Endothelial cell (in vitro differentiated cells): ENCODE data around the gene CIDEC. TPM values are rescaled to one million over a fixed set of nuclear protein-coding genes. Genes with fewer than 3 reads are reported as not detected.
A peak's percentile ranks its signal among the peaks of the same experiment; 100 is the strongest.

Experiments used
- DNase-seq: peaks from one replicate; pipeline ENCODE4 v3.0.0; 2021; ENCODE audit warnings: low spot score
- H3K27ac Mint-ChIP-seq: one replicate; pipeline ENCODE4 v1.8.0; 2021; ENCODE audit warnings: mixed read lengths, inconsistent platforms; ENCODE audit not compliant: unreplicated experiment
- H3K27me3 Mint-ChIP-seq: one replicate; pipeline ENCODE4 v1.8.0; 2021; ENCODE audit warnings: mild to moderate bottlenecking, moderate library complexity, mixed read lengths, inconsistent platforms; ENCODE audit not compliant: unreplicated experiment
- H3K36me3 Mint-ChIP-seq: one replicate; pipeline ENCODE4 v1.8.0; 2021; ENCODE audit warnings: mild to moderate bottlenecking, low read depth, mixed read lengths, inconsistent platforms; ENCODE audit not compliant: unreplicated experiment
- H3K4me1 Mint-ChIP-seq: one replicate; pipeline ENCODE4 v1.8.0; 2021; ENCODE audit warnings: mild to moderate bottlenecking, mixed read lengths, inconsistent platforms; ENCODE audit not compliant: unreplicated experiment
- H3K4me3 Mint-ChIP-seq: one replicate; pipeline ENCODE4 v1.8.0; 2021; ENCODE audit warnings: mild to moderate bottlenecking, mixed read lengths, inconsistent platforms; ENCODE audit not compliant: unreplicated experiment
- H3K9me3 Mint-ChIP-seq: one replicate; pipeline ENCODE4 v1.8.0; 2021; ENCODE audit warnings: mixed read lengths, inconsistent platforms; ENCODE audit not compliant: unreplicated experiment
- long read RNA-seq: library from polyadenylated mRNA; unstranded; transcript quantifications from one replicate; pipeline ENCODE4 v2.0.0, GENCODE V29; 2020; ENCODE audit not compliant: unreplicated experiment
- total RNA-seq: library from RNA; stranded (reverse); fragmentation: NEBNext Ultra II Directional; extraction: Animal tissue kit (Norgen Biotek cat#: 25700); gene quantifications from one replicate; pipeline ENCODE4 v1.2.1, GENCODE V29; 2021; ENCODE audit not compliant: unreplicated experiment
- TF ChIP-seq, protein P1 (sequence below): fragments of 200-600 bp; sonication (generic); IDR thresholded peaks from one replicate; pipeline ENCODE4 v1.5.0; 2021; ENCODE audit warnings: antibody characterized with exemption; ENCODE audit not compliant: unreplicated experiment

The CIDEC gene, protein sequence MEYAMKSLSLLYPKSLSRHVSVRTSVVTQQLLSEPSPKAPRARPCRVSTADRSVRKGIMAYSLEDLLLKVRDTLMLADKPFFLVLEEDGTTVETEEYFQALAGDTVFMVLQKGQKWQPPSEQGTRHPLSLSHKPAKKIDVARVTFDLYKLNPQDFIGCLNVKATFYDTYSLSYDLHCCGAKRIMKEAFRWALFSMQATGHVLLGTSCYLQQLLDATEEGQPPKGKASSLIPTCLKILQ
- total RNA-seq, result not detected
- long read RNA-seq, result 0 reads

GRCh38 chr3:9879830-9880549 lies at the start of gene CIDEC:
TSS of gene CIDEC (minus strand) at chr3:9880253. CDS start at chr3:9878486, 1,767 bp downstream.
- no peaks in the 10 kb centered on the region for H3K9me3 Mint-ChIP-seq
- peaks cover 2% of the 10 kb centered on the region for H3K27me3 Mint-ChIP-seq
- no peaks in the 10 kb centered on the region for H3K4me1 Mint-ChIP-seq
- no peak for DNase-seq
- TF ChIP-seq, protein P1, sequence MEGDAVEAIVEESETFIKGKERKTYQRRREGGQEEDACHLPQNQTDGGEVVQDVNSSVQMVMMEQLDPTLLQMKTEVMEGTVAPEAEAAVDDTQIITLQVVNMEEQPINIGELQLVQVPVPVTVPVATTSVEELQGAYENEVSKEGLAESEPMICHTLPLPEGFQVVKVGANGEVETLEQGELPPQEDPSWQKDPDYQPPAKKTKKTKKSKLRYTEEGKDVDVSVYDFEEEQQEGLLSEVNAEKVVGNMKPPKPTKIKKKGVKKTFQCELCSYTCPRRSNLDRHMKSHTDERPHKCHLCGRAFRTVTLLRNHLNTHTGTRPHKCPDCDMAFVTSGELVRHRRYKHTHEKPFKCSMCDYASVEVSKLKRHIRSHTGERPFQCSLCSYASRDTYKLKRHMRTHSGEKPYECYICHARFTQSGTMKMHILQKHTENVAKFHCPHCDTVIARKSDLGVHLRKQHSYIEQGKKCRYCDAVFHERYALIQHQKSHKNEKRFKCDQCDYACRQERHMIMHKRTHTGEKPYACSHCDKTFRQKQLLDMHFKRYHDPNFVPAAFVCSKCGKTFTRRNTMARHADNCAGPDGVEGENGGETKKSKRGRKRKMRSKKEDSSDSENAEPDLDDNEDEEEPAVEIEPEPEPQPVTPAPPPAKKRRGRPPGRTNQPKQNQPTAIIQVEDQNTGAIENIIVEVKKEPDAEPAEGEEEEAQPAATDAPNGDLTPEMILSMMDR, result no peak
- H3K4me3 Mint-ChIP-seq, result no peak within 1 kb of the TSS
- peak within 1 kb of the TSS; percentile 36 for H3K27ac Mint-ChIP-seq
- H3K36me3 Mint-ChIP-seq, result no peaks in the 10 kb centered on the region

DNA sequence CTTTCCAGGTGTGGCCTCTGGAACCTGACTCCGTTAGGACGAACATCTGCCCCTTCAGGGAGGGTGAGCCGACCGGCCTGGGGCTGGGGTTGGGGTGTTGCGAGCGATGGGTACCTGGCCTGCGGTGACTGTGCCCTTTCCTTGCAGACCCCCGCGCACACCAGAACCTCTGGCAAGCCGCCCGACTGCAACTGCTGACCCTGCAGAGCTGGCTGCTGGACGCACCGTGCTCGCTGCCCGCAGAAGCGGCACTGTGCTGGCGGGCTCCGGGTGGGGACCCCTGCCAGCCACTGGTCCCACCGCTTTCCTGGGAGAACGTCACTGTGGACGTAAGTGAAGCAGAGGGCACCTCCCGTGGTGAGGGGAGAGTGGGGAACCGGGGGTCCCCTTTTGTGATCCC lies 48.1 kb upstream of the CIDEC start:
- Mint-ChIP-seq H3K4me1 (no peaks in the 10 kb centered on the region), H3K4me3 (no peak overlapping the region), H3K27me3 (peaks cover 2% of the 10 kb centered on the region), H3K27ac (no peak overlapping the region), H3K36me3 (peaks cover 11% of the 10 kb centered on the region), H3K9me3 (no peaks in the 10 kb centered on the region)
- TF ChIP-seq, protein P1, result peak; percentile 4
- DNase-seq, result no peak

DNA sequence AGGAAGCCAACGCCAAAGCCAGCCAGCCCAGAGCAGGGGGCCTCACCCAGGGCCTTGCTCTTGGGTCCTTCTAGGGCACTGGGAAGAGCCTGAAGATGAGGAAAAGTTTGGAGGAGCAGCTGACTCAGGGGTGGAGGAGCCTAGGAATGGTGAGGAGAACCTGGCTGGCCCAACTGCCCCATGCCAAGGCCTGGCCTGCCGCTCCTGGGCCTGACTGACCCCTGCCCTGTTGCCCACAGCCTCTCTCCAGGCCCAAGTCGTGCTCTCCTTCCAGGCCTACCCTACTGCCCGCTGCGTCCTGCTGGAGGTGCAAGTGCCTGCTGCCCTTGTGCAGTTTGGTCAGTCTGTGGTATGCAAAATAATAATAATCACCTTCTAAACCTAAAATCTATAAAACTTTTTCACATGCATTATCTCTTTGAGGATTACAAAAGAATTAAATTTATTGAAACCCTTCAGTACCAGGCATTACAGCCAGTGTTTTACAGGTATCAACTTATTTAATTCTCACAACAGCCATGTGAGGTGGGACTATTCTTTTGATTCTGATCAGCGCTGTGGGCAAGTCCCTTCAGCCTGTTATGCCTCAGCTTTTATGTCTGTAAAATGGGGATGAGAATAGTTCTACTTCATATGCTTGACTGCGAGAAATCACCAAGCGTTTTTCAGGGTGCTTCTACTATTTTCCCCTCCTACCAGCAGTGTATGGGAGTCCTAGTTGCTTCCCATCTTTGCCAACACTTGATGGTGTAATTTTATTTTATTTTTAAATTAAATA lies 38.4 kb upstream of the CIDEC start:
- peaks cover 4% of the 10 kb centered on the region for H3K4me1 Mint-ChIP-seq
- TF ChIP-seq, protein P1, result no peak
- no peaks in the 10 kb centered on the region for H3K27me3 Mint-ChIP-seq
- no peaks in the 10 kb centered on the region for H3K36me3 Mint-ChIP-seq
- no peak overlapping the region for H3K4me3 Mint-ChIP-seq
- no peaks in the 10 kb centered on the region for H3K9me3 Mint-ChIP-seq
- no peak overlapping the region for H3K27ac Mint-ChIP-seq
- no peak for DNase-seq

- DNase-seq, result no peak
- Mint-ChIP-seq H3K4me1 (peaks cover 4% of the 10 kb centered on the region), H3K9me3 (no peaks in the 10 kb centered on the region), H3K27ac (no peak overlapping the region), H3K36me3 (no peaks in the 10 kb centered on the region), H3K27me3 (no peaks in the 10 kb centered on the region), H3K4me3 (no peak overlapping the region)
- TF ChIP-seq, protein P1, result no peak
Measured at GRCh38 chr3:9917820-9918219, 37.8 kb upstream of the CIDEC start.
